Tibial nerve (tissue), 4 donors: Measurements from ENCODE around the gene C1orf167.
"Not testable (repeated sequence)": the region's sequence is repeated elsewhere in the genome, so short reads cannot be mapped to it uniquely, and the experiment has no call there.

ENCODE experiments used
- EP300 ChIP-seq, 2 donors: sonication (generic); formaldehyde crosslinking; IDR thresholded peaks; one replicate each; pipeline ENCODE4 v1.6.1; 2017; ENCODE audit warnings: antibody characterized with exemption in 2 of 2, mild to moderate bottlenecking in 1 of 2
- TF ChIP-seq, protein P1 (sequence below), 5 experiments: fragments of 200-600 bp in 3 of 5; fragments of 450-650 bp in 2 of 5; sonication (generic) in 3 of 5; IDR thresholded peaks; one replicate each; pipeline ENCODE4 v1.5.1; 2016 to 2019; ENCODE audit warnings: antibody characterized with exemption in 5 of 5, mild to moderate bottlenecking in 3 of 5, moderate library complexity in 2 of 5

- TF ChIP-seq, protein P1, sequence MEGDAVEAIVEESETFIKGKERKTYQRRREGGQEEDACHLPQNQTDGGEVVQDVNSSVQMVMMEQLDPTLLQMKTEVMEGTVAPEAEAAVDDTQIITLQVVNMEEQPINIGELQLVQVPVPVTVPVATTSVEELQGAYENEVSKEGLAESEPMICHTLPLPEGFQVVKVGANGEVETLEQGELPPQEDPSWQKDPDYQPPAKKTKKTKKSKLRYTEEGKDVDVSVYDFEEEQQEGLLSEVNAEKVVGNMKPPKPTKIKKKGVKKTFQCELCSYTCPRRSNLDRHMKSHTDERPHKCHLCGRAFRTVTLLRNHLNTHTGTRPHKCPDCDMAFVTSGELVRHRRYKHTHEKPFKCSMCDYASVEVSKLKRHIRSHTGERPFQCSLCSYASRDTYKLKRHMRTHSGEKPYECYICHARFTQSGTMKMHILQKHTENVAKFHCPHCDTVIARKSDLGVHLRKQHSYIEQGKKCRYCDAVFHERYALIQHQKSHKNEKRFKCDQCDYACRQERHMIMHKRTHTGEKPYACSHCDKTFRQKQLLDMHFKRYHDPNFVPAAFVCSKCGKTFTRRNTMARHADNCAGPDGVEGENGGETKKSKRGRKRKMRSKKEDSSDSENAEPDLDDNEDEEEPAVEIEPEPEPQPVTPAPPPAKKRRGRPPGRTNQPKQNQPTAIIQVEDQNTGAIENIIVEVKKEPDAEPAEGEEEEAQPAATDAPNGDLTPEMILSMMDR (IDR thresholded peaks at IDR 0.05): not testable (repeated sequence)
- TF ChIP-seq EP300 (IDR thresholded peaks at IDR 0.05): not testable (repeated sequence)
These were observed 42.1 kb downstream of the C1orf167 start for GRCh38 chr1:11803924-11804665.
